AG08395 (cell line): Measurements from ENCODE around the gene HTR3B.
A peak's percentile ranks its signal among the peaks of the same experiment; 100 is the strongest.

ENCODE experiments used
- DNase-seq: peaks from one replicate; pipeline ENCODE4 v3.0.0; 2012; ENCODE audit warnings: mixed read lengths, low spot score

HTR3B gene

GRCh38 chr11:113991718-113992458 is 87.3 kb downstream of the HTR3B start:
- DNase-seq = no peak

- DNase-seq = no peak
Measured at GRCh38 chr11:113992459-113993110, 88.0 kb downstream of the HTR3B start.

GRCh38 chr11:113994077-113994954 is 89.7 kb downstream of the HTR3B start:
- DNase-seq = peak; percentile 46
